SW480 (cell line): ENCODE measurements around the gene IGDCC3.

ENCODE experiments used
- DNase-seq: peaks from one replicate; pipeline ENCODE4 v3.0.0-alpha.2; 2016; ENCODE audit warnings: low spot score

IGDCC3 gene

DNA sequence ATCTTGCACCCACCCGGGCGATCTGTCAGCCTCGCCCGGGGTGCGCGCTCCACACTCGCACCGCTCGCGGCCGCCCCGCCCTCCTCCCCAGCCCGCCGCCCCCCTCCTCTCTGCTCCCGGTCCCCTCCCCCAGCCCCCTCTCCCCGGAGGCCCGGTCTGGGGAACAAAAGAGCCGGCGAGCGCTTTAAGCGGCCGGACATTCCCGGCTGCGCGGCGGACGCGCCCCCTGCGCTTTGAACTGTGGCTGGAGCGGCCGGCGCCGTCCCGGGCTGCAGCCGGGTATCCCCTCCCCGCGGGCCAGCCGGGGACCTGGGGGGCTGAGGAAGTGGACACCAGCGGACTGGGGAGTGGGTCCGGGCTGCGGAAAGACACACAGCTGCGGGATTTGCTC lies at the start of gene IGDCC3:
Gene IGDCC3 (minus strand): TSS at position 27 of the 391 bp plus-strand sequence. CDS start 214 bp downstream, outside the sequence.
- DNase-seq: peak; percentile 42

DNA sequence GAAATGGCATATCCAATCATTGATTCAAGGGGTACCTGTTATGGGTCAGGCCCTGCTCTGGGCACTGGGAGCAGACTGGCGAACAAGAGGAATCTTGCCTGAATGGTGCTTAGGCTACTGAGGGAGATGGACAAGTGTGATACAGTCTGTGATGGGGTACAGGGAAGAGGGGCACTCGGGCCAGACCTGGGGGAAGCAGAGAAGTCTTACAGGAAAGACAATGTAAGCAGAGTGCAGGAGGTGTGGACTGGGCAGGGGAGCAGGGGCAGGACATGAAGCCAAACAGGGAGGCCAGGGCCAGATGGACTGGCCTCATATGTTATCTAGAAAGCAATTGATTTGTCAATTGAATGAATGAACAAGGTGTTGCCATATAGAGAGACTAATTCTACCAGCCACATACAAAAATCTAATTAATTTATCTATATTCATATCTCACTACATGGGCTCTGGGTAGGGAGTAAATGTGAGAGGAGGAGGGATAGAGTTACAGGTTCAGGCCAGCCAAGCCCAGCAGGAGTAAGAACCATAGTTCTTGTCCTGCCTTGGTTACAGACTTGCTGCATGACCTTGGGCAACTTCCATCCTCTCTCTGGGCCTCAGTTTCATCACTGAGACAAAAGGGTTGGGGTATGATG lies 48.5 kb upstream of the IGDCC3 start:
- DNase-seq: no peak

DNA sequence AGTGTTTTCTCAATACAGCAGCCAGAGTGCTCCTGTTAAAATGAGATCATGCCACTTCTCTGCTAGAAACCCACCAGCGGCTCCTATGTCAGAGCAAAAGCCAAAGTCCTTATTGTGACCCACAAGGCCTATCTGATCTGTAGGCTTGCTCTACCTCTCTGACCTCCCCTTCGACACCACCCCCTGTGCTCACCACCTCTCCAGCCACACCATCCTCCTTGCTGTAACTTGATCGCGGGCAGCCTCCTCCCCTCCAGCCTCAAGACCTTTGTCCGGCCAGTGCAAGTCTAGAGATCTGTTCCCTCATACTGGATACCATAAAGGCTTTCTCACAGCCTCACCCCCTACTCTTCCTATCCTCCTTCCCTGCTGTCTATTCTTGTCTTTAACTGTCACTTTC lies 46.9 kb upstream of the IGDCC3 start:
- DNase-seq: no peak

DNA sequence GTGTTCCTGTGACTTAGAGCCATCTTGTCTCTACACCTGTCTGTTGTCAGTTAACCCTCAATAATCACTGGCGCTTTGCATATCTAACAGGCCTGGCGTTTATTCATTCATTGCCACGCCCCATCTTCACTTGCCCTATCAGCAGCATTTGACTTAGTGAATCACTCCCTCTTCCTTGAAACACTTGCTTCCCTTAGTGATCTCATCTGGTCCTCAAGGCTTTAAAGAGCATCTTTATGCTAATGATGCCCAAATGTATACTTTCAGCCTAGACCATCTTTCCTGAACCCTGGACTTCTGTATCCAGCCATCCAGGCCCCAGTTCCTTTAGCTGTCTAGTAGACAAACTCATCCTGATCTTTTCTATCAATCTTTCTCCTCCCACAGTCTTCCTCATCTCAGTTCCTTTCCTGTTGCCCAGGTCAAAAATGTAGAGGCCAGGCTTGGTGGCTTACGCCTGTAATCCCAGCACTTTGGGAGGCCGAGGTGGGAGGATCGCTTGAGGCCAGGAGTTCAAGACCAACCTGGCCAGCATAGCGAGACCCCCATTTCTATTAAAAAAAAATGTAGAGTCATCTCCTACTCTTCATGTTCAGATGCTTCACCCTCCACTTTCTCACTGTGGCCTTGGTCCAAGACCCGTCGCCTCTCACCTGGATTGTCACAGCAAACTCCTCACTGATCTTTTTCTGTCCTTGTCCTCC lies 46.3 kb upstream of the IGDCC3 start:
- peak; percentile 48 for DNase-seq

GRCh38 chr15:65423150-65423975 lies 45.6 kb upstream of the IGDCC3 start:
- DNase-seq: no peak

DNA sequence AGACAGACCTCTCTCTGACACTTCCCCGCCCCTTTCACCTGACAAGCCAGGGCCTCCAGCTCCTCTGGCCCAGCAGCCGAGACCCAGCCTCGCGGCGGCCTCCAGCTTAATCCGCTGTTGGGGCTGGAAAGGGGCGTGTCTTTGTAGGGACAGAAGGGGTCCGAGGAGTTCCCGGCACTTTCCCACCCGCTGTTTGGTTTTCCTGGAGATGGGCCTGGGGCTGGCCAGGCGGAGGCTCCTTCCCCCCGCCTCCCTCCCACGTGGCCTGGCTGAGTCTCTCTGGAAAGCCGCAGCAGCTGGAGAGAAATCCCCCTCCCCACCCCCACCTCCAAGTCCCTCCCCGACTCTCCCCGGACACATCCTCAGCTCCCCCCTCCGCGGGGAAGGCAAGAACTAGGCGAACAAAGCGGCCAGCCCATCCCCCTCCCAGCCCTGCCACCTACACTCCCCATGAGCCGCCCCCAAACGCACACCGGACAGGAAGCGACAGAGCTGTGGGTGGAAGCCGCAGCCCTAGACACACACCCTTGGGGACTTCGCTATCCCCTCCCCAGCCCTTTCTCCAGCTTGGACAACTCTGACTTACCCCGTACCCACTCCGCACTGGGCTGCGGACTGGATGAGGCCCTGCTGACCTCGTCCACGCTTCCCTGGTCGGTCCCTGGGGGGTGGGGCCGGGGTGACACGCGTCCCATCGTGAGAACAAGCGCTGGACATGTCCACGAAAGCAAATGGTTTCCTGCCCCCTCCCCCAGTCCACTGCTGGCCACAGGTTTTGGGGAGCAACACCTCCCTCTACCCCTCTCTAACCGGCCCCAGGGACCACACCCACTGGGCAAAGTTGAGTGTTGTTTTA lies 43.8 kb upstream of the IGDCC3 start:
- peak; percentile 45 for DNase-seq

- DNase-seq: no peak
Observed at GRCh38 chr15:65420975-65421359, 43.2 kb upstream of the IGDCC3 start.

DNA sequence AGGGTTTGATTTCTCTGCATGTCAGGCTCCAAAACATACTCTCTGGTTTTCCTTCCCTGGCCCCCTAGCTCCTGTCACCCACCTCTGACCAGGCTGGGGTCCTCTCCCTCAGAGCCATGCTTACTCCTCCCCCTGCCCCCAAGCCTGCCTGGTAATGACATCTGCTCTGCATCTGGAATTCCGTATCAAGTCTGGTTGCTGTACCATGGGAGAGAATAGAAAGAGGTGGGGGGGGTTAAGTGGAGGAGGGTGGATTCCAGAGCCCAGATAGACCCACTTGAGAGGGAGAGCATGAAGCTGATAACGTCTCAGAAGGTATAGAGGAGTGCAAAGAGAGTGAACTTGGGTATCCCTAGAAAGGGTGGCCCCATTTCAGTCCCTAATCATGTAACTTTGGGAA lies 40.8 kb upstream of the IGDCC3 start:
- DNase-seq: no peak

- DNase-seq: no peak
Observed at GRCh38 chr15:65416845-65417416, 39.1 kb upstream of the IGDCC3 start.

GRCh38 chr15:65414841-65415621 lies 37.2 kb upstream of the IGDCC3 start:
- DNase-seq: no peak

GRCh38 chr15:65413760-65414144 lies 36.0 kb upstream of the IGDCC3 start:
- DNase-seq: peak; percentile 66

DNA sequence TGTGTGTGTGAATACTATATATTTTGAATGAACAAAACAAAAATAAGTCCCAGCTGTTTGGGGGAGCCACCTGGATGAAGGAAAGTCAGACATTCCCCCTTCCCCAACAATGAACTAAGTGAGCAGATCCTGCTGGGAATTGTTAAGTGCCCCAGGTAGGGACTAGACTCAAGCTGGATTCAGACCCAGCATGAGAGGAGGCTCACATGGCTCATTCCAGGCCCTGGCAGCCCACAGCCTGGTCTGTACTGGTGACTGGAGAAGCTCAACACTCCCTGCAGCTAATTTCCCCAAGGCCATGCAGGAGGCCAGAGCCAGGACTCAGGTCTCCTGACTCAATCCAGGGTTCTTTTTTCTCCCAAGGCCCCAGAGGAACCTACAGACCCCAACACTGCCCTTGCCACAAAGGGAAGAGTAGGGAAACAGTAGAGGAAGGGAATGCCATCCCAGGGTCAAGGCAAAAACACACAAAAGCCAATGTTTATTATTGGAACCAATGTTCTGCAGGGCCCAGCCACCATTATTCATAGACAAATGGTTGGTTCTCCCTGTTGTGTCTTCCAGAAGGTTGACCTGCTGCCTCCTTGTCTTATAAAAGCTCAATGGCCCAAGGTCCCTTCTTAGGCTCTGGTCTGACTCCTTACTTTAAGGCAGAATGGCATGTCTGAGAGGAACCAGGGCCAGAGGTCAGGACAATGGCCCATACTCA lies 35.4 kb upstream of the IGDCC3 start:
- DNase-seq: no peak

DNA sequence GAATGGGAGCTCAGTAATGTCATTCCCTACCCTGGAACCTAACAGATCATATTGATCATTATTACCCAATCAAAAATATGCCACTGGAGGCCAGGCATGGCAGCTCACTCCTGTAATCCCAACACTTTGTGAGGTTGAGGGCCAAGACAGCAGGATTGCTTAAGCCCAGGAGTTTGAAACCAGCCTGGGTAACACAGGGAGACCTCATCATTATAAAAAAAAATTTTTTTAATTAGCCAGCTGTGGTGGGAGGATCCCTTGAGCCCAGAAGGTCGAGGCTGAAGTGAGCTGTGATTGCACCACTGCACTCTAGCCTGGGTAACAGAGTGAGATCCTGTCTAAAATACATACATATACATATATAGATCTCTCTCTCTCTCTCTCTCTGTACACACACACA lies 34.8 kb upstream of the IGDCC3 start:
- no peak for DNase-seq

GRCh38 chr15:65411465-65412071 lies 33.8 kb upstream of the IGDCC3 start:
- no peak for DNase-seq

DNA sequence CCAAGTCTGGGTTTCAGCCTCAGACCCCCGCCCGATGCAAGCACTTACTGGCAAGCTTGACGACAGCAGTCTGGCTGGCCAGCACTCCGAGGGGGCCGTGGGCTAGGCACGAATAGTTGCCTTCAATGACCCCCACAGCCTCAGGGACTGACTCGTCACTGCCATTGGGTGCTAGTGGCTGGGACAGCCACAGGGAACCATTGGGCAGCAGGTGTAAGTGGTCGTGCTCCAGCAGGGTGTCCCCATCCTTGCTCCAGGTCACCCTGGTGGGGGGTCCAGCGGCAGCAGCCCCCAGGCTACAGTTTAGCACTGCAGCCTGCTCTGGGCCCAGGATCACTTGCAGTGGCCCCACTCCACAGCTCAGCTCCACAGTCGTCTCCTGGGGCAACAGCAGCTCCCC lies 33.2 kb upstream of the IGDCC3 start:
- DNase-seq: no peak

GRCh38 chr15:65410036-65410435 lies 32.2 kb upstream of the IGDCC3 start:
- no peak for DNase-seq

GRCh38 chr15:65409036-65409631 lies 31.3 kb upstream of the IGDCC3 start:
- peak; percentile 91 for DNase-seq

- no peak for DNase-seq
Observed at GRCh38 chr15:65408324-65409035, 30.7 kb upstream of the IGDCC3 start.
